ENCODE results near the gene METTL16. TPM values are rescaled to one million over a fixed set of nuclear protein-coding genes. Genes with fewer than 3 reads are reported as not detected.
"Not testable (repeated sequence)": the region's sequence is repeated elsewhere in the genome, so short reads cannot be mapped to it uniquely, and the experiment has no call there.

The METTL16 gene
- total and polyA plus RNA-seq, 2 donors (not counting 1 experiment from before 2014, with no cell fraction given): 19.2 to 56.5 TPM

DNA sequence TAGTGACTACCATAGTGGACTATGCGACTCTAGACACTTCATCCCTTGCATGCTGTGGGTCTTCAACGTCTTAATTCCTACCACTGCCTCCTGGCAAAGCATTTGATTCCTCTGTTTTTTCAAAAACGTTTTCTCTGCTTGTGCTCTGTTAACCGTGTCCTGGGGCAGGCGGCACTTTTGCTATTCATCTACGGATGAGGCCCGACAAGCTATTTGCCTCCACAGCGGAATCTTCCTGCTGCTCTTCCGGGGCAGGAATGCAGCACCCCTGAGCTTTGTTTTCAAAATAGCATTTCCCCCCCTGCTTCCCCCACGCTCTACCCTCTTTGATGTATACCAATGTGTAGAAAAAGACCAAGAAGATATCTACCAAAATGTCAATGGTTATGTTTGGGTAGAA is 39.8 kb upstream of the METTL16 start:
- H3K4me3 Mint-ChIP-seq: no peak overlapping the region
- no peak for ATAC-seq (ENCODE audit: low read depth)

DNA sequence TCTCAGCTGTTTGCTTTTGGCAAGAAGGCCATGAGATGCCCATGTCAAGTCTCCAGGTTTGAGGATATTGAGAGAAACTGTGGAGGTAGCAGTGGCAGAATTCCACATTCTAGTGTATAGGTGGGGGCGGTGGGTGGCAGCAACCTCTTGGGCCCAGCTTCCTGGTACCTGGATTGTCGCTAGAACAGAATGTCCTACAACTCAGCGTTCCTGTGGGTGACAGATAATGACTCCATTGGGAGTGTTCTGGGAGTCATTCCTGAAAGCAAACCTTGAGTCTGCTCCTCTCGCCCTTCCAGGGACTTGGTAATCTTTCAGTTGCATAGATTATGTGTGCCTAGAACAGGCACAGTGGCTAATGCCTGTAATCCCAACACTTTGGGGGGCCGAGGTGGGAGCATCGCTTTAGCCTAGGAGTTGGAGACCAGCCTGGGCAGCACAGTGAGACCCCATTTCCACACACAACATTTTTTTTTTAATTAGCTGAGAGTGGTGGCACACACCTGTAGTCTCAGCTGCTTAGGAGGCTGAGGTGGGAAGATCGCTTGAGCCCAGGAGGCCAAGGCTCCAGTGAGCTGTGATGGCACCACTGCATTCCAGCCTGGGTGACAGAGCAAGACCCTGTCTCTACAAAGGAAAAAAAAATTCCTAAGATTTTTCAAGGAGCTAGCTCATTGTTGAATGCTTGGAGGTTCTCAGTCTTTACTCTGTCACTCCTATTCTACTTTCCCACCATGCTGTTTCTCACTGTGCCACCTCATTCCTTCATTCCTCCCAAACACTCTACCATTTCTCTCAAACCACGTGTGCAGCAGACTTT is 37.9 kb upstream of the METTL16 start:
- TF ChIP-seq, protein P1, sequence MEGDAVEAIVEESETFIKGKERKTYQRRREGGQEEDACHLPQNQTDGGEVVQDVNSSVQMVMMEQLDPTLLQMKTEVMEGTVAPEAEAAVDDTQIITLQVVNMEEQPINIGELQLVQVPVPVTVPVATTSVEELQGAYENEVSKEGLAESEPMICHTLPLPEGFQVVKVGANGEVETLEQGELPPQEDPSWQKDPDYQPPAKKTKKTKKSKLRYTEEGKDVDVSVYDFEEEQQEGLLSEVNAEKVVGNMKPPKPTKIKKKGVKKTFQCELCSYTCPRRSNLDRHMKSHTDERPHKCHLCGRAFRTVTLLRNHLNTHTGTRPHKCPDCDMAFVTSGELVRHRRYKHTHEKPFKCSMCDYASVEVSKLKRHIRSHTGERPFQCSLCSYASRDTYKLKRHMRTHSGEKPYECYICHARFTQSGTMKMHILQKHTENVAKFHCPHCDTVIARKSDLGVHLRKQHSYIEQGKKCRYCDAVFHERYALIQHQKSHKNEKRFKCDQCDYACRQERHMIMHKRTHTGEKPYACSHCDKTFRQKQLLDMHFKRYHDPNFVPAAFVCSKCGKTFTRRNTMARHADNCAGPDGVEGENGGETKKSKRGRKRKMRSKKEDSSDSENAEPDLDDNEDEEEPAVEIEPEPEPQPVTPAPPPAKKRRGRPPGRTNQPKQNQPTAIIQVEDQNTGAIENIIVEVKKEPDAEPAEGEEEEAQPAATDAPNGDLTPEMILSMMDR (IDR thresholded peaks at IDR 0.05): no peak
- TF ChIP-seq EZH2 (IDR thresholded peaks at IDR 0.05; ENCODE audit: borderline replicate concordance, insufficient read depth, low read depth, low read length, poor library complexity, severe bottlenecking): no peak
- H3K4me1 Mint-ChIP-seq: no peaks in the 10 kb centered on the region
- Histone ChIP-seq H3K9ac (ENCODE audit: low read length) (no peak overlapping the region), H3K4me3 (ENCODE audit: control extremely low read depth in 1 of 5, extremely low read depth in 1 of 5, insufficient read depth in 1 of 5, low read depth in 2 of 5, low read length in 4 of 5) (no peak overlapping the region), H3K36me3 (replicated peaks in 1 of 2; ENCODE audit: control extremely low read depth in 1 of 2, control insufficient read depth in 1 of 2, extremely low read depth in 1 of 2, insufficient read depth in 2 of 2, low read length in 1 of 2) (no peaks in the 10 kb centered on the region), H2AFZ (ENCODE audit: insufficient read depth, low read depth, low read length, poor library complexity, severe bottlenecking) (no peak overlapping the region), H3K9me3 (ENCODE audit: control extremely low read depth in 1 of 3, control insufficient read depth in 2 of 3, insufficient read depth in 1 of 3, low read length in 2 of 3) (no peaks in the 10 kb centered on the region), H4K20me1 (ENCODE audit: control insufficient read depth, insufficient read depth, low read length, poor library complexity, severe bottlenecking) (no peaks in the 10 kb centered on the region), H3K27ac (ENCODE audit: low read length in 2 of 2) (no peak overlapping the region), H3K4me2 (replicated peaks; ENCODE audit: low read depth, low read length, poor library complexity, severe bottlenecking) (no peak overlapping the region), H3K79me2 (ENCODE audit: control insufficient read depth, insufficient read depth, low read length) (no peaks in the 10 kb centered on the region), H3K4me1 (ENCODE audit: control insufficient read depth in 2 of 2, insufficient read depth in 2 of 2, low read length in 2 of 2) (no peaks in the 10 kb centered on the region), H3K27me3 (replicated peaks in 1 of 4; ENCODE audit: control extremely low read depth in 1 of 4, control insufficient read depth in 3 of 4, insufficient read depth in 4 of 4, low read length in 3 of 4) (no peaks in the 10 kb centered on the region)
- DNase-seq: no peak
- intact Hi-C loops (cut with micrococcal nuclease): no loop called here
- H3K27ac Mint-ChIP-seq: no peak overlapping the region
- 95% methylated on average over 5 of the region's 8 CpGs for WGBS (ENCODE audit: insufficient coverage)
- no peaks in the 10 kb centered on the region for H3K9me3 Mint-ChIP-seq (ENCODE audit: insufficient read depth)
- POLR2A ChIA-PET: no interaction called here
- no peak overlapping the region for H3K4me3 Mint-ChIP-seq
- no peak for ATAC-seq (ENCODE audit: low read depth)
- H3K27me3 Mint-ChIP-seq: peaks cover 3% of the 10 kb centered on the region
- CTCF ChIA-PET: interaction anchor here (0.6 kb wide), 1 partner anchor 197 kb away, joined by 3 read pairs; no protein-coding TSS in a partner anchor

More for the DNA sequence above, 39.8 kb upstream of the METTL16 start:
- Histone ChIP-seq H4K20me1 (ENCODE audit: control insufficient read depth, insufficient read depth, low read length, poor library complexity, severe bottlenecking) (no peaks in the 10 kb centered on the region), H3K27me3 (replicated peaks in 1 of 4; ENCODE audit: control extremely low read depth in 1 of 4, control insufficient read depth in 3 of 4, insufficient read depth in 4 of 4, low read length in 3 of 4) (no peaks in the 10 kb centered on the region), H3K9ac (ENCODE audit: low read length) (no peak overlapping the region), H3K4me2 (replicated peaks; ENCODE audit: low read depth, low read length, poor library complexity, severe bottlenecking) (no peak overlapping the region), H3K9me3 (ENCODE audit: control extremely low read depth in 1 of 3, control insufficient read depth in 2 of 3, insufficient read depth in 1 of 3, low read length in 2 of 3) (no peaks in the 10 kb centered on the region), H2AFZ (ENCODE audit: insufficient read depth, low read depth, low read length, poor library complexity, severe bottlenecking) (no peak overlapping the region), H3K36me3 (replicated peaks in 1 of 2; ENCODE audit: control extremely low read depth in 1 of 2, control insufficient read depth in 1 of 2, extremely low read depth in 1 of 2, insufficient read depth in 2 of 2, low read length in 1 of 2) (no peaks in the 10 kb centered on the region), H3K4me3 (ENCODE audit: control extremely low read depth in 1 of 5, extremely low read depth in 1 of 5, insufficient read depth in 1 of 5, low read depth in 2 of 5, low read length in 4 of 5) (no peak overlapping the region), H3K4me1 (ENCODE audit: control insufficient read depth in 2 of 2, insufficient read depth in 2 of 2, low read length in 2 of 2) (no peaks in the 10 kb centered on the region), H3K79me2 (ENCODE audit: control insufficient read depth, insufficient read depth, low read length) (no peaks in the 10 kb centered on the region), H3K27ac (ENCODE audit: low read length in 2 of 2) (no peak overlapping the region)
- DNase-seq: no peak
- WGBS (ENCODE audit: insufficient coverage): 53% methylated on average over 5 of the region's 10 CpGs
- H3K4me1 Mint-ChIP-seq: no peaks in the 10 kb centered on the region
- peaks cover 3% of the 10 kb centered on the region for H3K27me3 Mint-ChIP-seq
- TF ChIP-seq, protein P1 (IDR thresholded peaks at IDR 0.05): no peak
- no peak for TF ChIP-seq EZH2 (IDR thresholded peaks at IDR 0.05; ENCODE audit: borderline replicate concordance, insufficient read depth, low read depth, low read length, poor library complexity, severe bottlenecking)
- intact Hi-C loops (cut with micrococcal nuclease): no loop called here
- CTCF ChIA-PET: no interaction called here
- no peaks in the 10 kb centered on the region for H3K9me3 Mint-ChIP-seq (ENCODE audit: insufficient read depth)
- H3K27ac Mint-ChIP-seq: no peak overlapping the region
- POLR2A ChIA-PET: no interaction called here

DNA sequence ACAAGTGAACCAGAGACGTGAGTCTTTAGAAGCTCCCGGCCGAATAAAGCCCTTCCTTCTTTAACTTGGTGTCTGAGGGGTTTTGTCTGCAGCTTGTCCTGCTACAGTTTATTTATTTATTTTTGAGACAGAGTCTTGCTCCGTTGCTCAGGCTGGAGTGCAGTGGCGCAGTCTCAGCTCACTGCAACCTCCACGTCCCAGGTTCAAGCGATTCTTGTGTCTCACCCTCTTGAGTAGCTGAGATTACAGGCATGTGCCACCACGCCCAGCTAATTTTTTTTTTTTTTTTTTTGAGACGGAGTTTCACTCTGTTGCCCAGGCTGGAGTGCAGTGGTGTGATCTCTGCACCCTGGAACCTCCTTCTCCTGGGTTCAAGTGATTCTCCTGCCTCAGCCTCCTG is 36.3 kb upstream of the METTL16 start:
- H2AFZ ChIP-seq (ENCODE audit: insufficient read depth, low read depth, low read length, poor library complexity, severe bottlenecking); H3K9ac ChIP-seq (ENCODE audit: low read length); H3K4me1 ChIP-seq (ENCODE audit: control insufficient read depth in 2 of 2, insufficient read depth in 2 of 2, low read length in 2 of 2); intact Hi-C loops (cut with micrococcal nuclease); H3K79me2 ChIP-seq (ENCODE audit: control insufficient read depth, insufficient read depth, low read length); H3K4me3 ChIP-seq (ENCODE audit: control extremely low read depth in 1 of 5, extremely low read depth in 1 of 5, insufficient read depth in 1 of 5, low read depth in 2 of 5, low read length in 4 of 5); H3K36me3 ChIP-seq (replicated peaks in 1 of 2; ENCODE audit: control extremely low read depth in 1 of 2, control insufficient read depth in 1 of 2, extremely low read depth in 1 of 2, insufficient read depth in 2 of 2, low read length in 1 of 2); H3K27ac Mint-ChIP-seq; H3K4me3 Mint-ChIP-seq; H3K4me1 Mint-ChIP-seq; DNase-seq; H3K27me3 Mint-ChIP-seq; H3K9me3 Mint-ChIP-seq (ENCODE audit: insufficient read depth); POLR2A ChIA-PET; H3K9me3 ChIP-seq (ENCODE audit: control extremely low read depth in 1 of 3, control insufficient read depth in 2 of 3, insufficient read depth in 1 of 3, low read length in 2 of 3); H4K20me1 ChIP-seq (ENCODE audit: control insufficient read depth, insufficient read depth, low read length, poor library complexity, severe bottlenecking); H3K4me2 ChIP-seq (replicated peaks; ENCODE audit: low read depth, low read length, poor library complexity, severe bottlenecking); ATAC-seq (ENCODE audit: low read depth); H3K27ac ChIP-seq (ENCODE audit: low read length in 2 of 2); H3K27me3 ChIP-seq (replicated peaks in 1 of 4; ENCODE audit: control extremely low read depth in 1 of 4, control insufficient read depth in 3 of 4, insufficient read depth in 4 of 4, low read length in 3 of 4): not testable (repeated sequence)
- WGBS (ENCODE audit: insufficient coverage): 90% methylated on average over 5 of the region's 9 CpGs
- CTCF ChIA-PET: interaction anchor here (0.6 kb wide), 1 partner anchor 13 kb away, joined by 3 read pairs; no protein-coding TSS in a partner anchor

All from B cell (primary cell).